ENCODE measurements around the gene KAZN.

KAZN gene

DNA sequence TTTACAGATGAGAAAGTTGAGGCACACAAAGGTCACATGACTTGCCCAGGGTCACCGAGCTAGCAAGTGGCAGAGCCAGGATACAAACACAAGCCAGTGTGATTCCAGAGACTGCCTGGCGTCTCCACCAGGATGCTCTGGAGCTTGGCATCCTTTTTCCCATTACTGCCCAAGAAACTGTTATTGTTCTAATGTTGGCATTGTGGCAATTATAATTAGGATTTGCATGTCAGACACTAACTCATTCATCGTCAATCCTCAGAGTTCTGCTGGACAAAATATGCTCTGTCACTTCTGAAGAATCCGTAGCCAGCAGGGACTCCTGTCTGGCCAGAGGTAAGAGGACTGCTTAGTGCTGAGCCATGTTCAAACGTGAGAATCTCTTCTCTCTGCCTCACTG is 8.8 kb downstream of the KAZN start:
- H3K27ac ChIP-seq (ENCODE audit: extremely low read depth, low read depth, low read length): no peak overlapping the region
- no peaks in the 10 kb centered on the region for H3K36me3 ChIP-seq (ENCODE audit: control insufficient read depth in 2 of 2, insufficient read depth in 1 of 2, low read length in 2 of 2)
- no peak for TF ChIP-seq ZNF776 (tag by site-specific recombination; IDR thresholded peaks at IDR 0.05; ENCODE audit: borderline replicate concordance)
- TF ChIP-seq, protein P1, sequence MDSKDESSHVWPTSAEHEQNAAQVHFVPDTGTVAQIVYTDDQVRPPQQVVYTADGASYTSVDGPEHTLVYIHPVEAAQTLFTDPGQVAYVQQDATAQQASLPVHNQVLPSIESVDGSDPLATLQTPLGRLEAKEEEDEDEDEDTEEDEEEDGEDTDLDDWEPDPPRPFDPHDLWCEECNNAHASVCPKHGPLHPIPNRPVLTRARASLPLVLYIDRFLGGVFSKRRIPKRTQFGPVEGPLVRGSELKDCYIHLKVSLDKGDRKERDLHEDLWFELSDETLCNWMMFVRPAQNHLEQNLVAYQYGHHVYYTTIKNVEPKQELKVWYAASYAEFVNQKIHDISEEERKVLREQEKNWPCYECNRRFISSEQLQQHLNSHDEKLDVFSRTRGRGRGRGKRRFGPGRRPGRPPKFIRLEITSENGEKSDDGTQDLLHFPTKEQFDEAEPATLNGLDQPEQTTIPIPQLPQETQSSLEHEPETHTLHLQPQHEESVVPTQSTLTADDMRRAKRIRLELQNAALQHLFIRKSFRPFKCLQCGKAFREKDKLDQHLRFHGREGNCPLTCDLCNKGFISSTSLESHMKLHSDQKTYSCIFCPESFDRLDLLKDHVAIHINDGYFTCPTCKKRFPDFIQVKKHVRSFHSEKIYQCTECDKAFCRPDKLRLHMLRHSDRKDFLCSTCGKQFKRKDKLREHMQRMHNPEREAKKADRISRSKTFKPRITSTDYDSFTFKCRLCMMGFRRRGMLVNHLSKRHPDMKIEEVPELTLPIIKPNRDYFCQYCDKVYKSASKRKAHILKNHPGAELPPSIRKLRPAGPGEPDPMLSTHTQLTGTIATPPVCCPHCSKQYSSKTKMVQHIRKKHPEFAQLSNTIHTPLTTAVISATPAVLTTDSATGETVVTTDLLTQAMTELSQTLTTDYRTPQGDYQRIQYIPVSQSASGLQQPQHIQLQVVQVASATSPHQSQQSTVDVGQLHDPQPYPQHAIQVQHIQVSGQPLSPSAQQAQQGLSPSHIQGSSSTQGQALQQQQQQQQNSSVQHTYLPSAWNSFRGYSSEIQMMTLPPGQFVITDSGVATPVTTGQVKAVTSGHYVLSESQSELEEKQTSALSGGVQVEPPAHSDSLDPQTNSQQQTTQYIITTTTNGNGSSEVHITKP (tag by site-specific recombination; IDR thresholded peaks at IDR 0.05): no peak
- TF ChIP-seq ZNF549 (tag by site-specific recombination; IDR thresholded peaks at IDR 0.05): no peak
- no peak for TF ChIP-seq ZNF2 (tag by site-specific recombination; IDR thresholded peaks at IDR 0.05)
- TF ChIP-seq ZNF585B (tag by site-specific recombination; IDR thresholded peaks at IDR 0.05): no peak
- TF ChIP-seq, protein P2, sequence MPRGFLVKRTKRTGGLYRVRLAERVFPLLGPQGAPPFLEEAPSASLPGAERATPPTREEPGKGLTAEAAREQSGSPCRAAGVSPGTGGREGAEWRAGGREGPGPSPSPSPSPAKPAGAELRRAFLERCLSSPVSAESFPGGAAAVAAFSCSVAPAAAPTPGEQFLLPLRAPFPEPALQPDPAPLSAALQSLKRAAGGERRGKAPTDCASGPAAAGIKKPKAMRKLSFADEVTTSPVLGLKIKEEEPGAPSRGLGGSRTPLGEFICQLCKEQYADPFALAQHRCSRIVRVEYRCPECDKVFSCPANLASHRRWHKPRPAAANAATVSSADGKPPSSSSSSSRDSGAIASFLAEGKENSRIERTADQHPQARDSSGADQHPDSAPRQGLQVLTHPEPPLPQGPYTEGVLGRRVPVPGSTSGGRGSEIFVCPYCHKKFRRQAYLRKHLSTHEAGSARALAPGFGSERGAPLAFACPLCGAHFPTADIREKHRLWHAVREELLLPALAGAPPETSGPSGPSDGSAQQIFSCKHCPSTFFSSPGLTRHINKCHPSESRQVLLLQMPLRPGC (tag by site-specific recombination; IDR thresholded peaks at IDR 0.05): no peak
- TF ChIP-seq ZFP3 (tag by site-specific recombination; IDR thresholded peaks at IDR 0.05; ENCODE audit: low read depth): no peak
- TF ChIP-seq, protein P3, sequence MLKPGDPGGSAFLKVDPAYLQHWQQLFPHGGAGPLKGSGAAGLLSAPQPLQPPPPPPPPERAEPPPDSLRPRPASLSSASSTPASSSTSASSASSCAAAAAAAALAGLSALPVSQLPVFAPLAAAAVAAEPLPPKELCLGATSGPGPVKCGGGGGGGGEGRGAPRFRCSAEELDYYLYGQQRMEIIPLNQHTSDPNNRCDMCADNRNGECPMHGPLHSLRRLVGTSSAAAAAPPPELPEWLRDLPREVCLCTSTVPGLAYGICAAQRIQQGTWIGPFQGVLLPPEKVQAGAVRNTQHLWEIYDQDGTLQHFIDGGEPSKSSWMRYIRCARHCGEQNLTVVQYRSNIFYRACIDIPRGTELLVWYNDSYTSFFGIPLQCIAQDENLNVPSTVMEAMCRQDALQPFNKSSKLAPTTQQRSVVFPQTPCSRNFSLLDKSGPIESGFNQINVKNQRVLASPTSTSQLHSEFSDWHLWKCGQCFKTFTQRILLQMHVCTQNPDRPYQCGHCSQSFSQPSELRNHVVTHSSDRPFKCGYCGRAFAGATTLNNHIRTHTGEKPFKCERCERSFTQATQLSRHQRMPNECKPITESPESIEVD (tag by site-specific recombination; IDR thresholded peaks at IDR 0.05): no peak
- no peak for TF ChIP-seq REPIN1 (tag by site-specific recombination; IDR thresholded peaks at IDR 0.05; ENCODE audit: low read depth)
- TF ChIP-seq SCRT1 (tag by site-specific recombination; IDR thresholded peaks at IDR 0.05; ENCODE audit: borderline replicate concordance): no peak
- no peak overlapping the region for H3K4me3 ChIP-seq (ENCODE audit: low read depth, low read length)
- CTCF ChIA-PET: interaction anchor here (0.6 to 1.6 kb wide), 3 partner anchors 34 to 438 kb away, joined by 3 to 5 read pairs (median 3); no protein-coding TSS in a partner anchor
- H3K4me1 ChIP-seq (ENCODE audit: control insufficient read depth, insufficient read depth, low read length): no peaks in the 10 kb centered on the region
- no peaks in the 10 kb centered on the region for H3K9me3 ChIP-seq (ENCODE audit: control insufficient read depth, insufficient read depth, low read depth, low read length)
- POLR2A ChIA-PET: no interaction called here

DNA sequence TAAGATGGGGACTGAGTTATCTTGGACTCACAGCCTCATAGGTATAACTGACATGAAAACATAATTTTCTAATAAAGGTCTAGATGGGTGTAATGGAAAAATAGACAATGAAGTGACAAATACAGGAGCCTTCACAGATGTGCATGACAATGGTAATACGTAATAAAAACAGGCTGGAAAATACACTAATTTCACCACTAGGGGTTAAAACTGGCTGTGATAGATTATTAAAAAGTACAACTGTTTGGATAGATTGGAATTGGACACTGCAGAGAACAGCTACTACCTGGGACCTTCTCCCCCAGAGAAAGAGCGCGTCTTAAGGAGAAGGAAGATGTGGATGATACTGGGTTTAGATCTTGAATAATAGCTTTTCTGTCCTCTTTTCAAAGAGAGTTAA is 9.8 kb downstream of the KAZN start:
- no peak overlapping the region for H3K27ac ChIP-seq (ENCODE audit: extremely low read depth, low read depth, low read length)
- H3K4me1 ChIP-seq (ENCODE audit: control insufficient read depth, insufficient read depth, low read length): no peaks in the 10 kb centered on the region
- H3K4me3 ChIP-seq (ENCODE audit: low read depth, low read length): no peak overlapping the region
- H3K36me3 ChIP-seq (ENCODE audit: control insufficient read depth in 2 of 2, insufficient read depth in 1 of 2, low read length in 2 of 2): no peaks in the 10 kb centered on the region
- CTCF ChIA-PET: interaction anchor here (0.6 to 1.6 kb wide), 3 partner anchors 8 to 316 kb away, joined by 3 to 5 read pairs (median 4); no protein-coding TSS in a partner anchor
- POLR2A ChIA-PET: no interaction called here
- no peaks in the 10 kb centered on the region for H3K9me3 ChIP-seq (ENCODE audit: control insufficient read depth, insufficient read depth, low read depth, low read length)
- no peak for TF ChIP-seq ZFP69B (tag by site-specific recombination; IDR thresholded peaks at IDR 0.05)
- TF ChIP-seq ZNF146 (tag by site-specific recombination; IDR thresholded peaks at IDR 0.05): no peak
- no peak for TF ChIP-seq ZNF19 (tag by site-specific recombination; IDR thresholded peaks at IDR 0.05; ENCODE audit: low read depth)
- TF ChIP-seq ZNF404 (tag by site-specific recombination; IDR thresholded peaks at IDR 0.05): no peak
- TF ChIP-seq, protein P4, sequence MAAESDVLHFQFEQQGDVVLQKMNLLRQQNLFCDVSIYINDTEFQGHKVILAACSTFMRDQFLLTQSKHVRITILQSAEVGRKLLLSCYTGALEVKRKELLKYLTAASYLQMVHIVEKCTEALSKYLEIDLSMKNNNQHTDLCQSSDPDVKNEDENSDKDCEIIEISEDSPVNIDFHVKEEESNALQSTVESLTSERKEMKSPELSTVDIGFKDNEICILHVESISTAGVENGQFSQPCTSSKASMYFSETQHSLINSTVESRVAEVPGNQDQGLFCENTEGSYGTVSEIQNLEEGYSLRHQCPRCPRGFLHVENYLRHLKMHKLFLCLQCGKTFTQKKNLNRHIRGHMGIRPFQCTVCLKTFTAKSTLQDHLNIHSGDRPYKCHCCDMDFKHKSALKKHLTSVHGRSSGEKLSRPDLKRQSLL (tag by site-specific recombination; IDR thresholded peaks at IDR 0.05): no peak
- TF ChIP-seq ZNF830 (tag by site-specific recombination; IDR thresholded peaks at IDR 0.05; ENCODE audit: low read depth): no peak
- TF ChIP-seq ZBTB1 (tag by site-specific recombination; IDR thresholded peaks at IDR 0.05): no peak
- TF ChIP-seq, protein P5, sequence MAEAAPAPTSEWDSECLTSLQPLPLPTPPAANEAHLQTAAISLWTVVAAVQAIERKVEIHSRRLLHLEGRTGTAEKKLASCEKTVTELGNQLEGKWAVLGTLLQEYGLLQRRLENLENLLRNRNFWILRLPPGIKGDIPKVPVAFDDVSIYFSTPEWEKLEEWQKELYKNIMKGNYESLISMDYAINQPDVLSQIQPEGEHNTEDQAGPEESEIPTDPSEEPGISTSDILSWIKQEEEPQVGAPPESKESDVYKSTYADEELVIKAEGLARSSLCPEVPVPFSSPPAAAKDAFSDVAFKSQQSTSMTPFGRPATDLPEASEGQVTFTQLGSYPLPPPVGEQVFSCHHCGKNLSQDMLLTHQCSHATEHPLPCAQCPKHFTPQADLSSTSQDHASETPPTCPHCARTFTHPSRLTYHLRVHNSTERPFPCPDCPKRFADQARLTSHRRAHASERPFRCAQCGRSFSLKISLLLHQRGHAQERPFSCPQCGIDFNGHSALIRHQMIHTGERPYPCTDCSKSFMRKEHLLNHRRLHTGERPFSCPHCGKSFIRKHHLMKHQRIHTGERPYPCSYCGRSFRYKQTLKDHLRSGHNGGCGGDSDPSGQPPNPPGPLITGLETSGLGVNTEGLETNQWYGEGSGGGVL (tag by site-specific recombination; IDR thresholded peaks at IDR 0.05): no peak
- TF ChIP-seq ZNF157 (tag by site-specific recombination; IDR thresholded peaks at IDR 0.05): no peak
- no peak for TF ChIP-seq ZNF239 (tag by site-specific recombination; IDR thresholded peaks at IDR 0.05)
- TF ChIP-seq ZNF211 (tag by site-specific recombination; IDR thresholded peaks at IDR 0.05; ENCODE audit: low read depth): no peak
- no peak for TF ChIP-seq ZNF10 (tag by site-specific recombination; IDR thresholded peaks at IDR 0.05)
- TF ChIP-seq, protein P6, sequence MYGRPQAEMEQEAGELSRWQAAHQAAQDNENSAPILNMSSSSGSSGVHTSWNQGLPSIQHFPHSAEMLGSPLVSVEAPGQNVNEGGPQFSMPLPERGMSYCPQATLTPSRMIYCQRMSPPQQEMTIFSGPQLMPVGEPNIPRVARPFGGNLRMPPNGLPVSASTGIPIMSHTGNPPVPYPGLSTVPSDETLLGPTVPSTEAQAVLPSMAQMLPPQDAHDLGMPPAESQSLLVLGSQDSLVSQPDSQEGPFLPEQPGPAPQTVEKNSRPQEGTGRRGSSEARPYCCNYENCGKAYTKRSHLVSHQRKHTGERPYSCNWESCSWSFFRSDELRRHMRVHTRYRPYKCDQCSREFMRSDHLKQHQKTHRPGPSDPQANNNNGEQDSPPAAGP (tag by site-specific recombination; IDR thresholded peaks at IDR 0.05): no peak

Data from HEK293 (cell line).